Psoas muscle (tissue), 8 donors: ENCODE results near the gene BCDIN3D. TPM values are rescaled to one million over a fixed set of nuclear protein-coding genes. Genes with fewer than 3 reads are reported as not detected.

ENCODE experiments used
- ATAC-seq, 4 donors: fragments of 200-7000 bp; cut with Tn5 transposase; one replicate each; pipeline ENCODE4 v1.9.1; 2020; ENCODE audit warnings: moderate library complexity in 3 of 4, mild to moderate bottlenecking in 2 of 4
- DNase-seq, 2 donors: peaks; one replicate each; pipeline ENCODE4 v3.0.0-alpha.2; 2020
- H3K27ac ChIP-seq: fragments of 200-600 bp; one replicate; pipeline ENCODE4 v1.8.0; 2022
- H3K27me3 ChIP-seq, 3 donors: fragments of 200-600 bp in 1 of 3; one replicate each; pipeline versions ENCODE4 v1.6.1 to v1.8.0; 2013 to 2022; ENCODE audit warnings: low read length in 2 of 3, mild to moderate bottlenecking in 2 of 3, moderate library complexity in 1 of 3; ENCODE audit not compliant: insufficient read depth in 3 of 3
- H3K36me3 ChIP-seq, 2 donors: fragments of 200-600 bp in 1 of 2; one replicate each; pipeline versions ENCODE4 v1.6.1 to v1.8.0; 2013 to 2022; ENCODE audit warnings: low read depth in 1 of 2, mild to moderate bottlenecking in 1 of 2, moderate library complexity in 1 of 2; ENCODE audit not compliant: insufficient read depth in 1 of 2
- H3K4me1 ChIP-seq: fragments of 200-600 bp; one replicate; pipeline ENCODE4 v1.8.0; 2022
- H3K4me3 ChIP-seq: fragments of 200-600 bp; one replicate; pipeline ENCODE4 v1.8.0; 2022; ENCODE audit warnings: mild to moderate bottlenecking
- H3K9me3 ChIP-seq: fragments of 200-600 bp; one replicate; pipeline ENCODE4 v1.8.0; 2022
- CTCF ChIP-seq: fragments of 200-600 bp; IDR thresholded peaks from one replicate; pipeline ENCODE4 v1.8.0; 2022; ENCODE audit warnings: antibody characterized with exemption
- WGBS, 3 donors: extraction: QIAGEN DNeasy Blood & Tissue Kit; methylation state at CpG; one replicate each; pipeline versions ENCODE4 v1.1.6 to v1.1.7; 2013; 5-methylcytosine and 5-hydroxymethylcytosine counted together
- intact Hi-C, 2 donors: fragments of 100-400 bp; cut with DNase I; formaldehyde crosslinking; loops; one replicate each; pipeline versions ENCODE4 v1.11.0 to v1.14.2; 2022
- polyA plus RNA-seq, 3 donors: library from polyadenylated mRNA; stranded (reverse); fragments of 200-250 nt; gene quantifications; one replicate each; pipeline ENCODE4 v1.2.3, GENCODE V29; 2013
- total RNA-seq, 4 donors: library from RNA; stranded (reverse); fragmentation: NEBNext Ultra II Directional in 2 of 4; extraction: Animal tissue kit (Norgen Biotek cat#: 25700) in 2 of 4; gene quantifications; one replicate each; pipeline versions ENCODE4 v1.2.1 to v1.2.4, GENCODE V29; 2021 to 2023
- donor health status: healthy with polysubstance abuse.
- donor health status: DM: no; HTN: no; CAD: no; lungs with moderate emphysema.
- donor health status: Bipolar disorder and iron deficiency.
- donor health status: healthy.
- donor health status: DM: yes; HTN: yes; CAD: no.
- donor health status: DM: no; HTN: no; CAD: no.
- donor health status: DM: no; HTN: no; CAD: no.
- donor health status: DM: yes; HTN: yes; CAD: no.

BCDIN3D gene
- total and polyA plus RNA-seq, 7 donors: 1.6 to 9.0 (median 3.1) TPM

- Histone ChIP-seq H3K9me3 (no peaks in the 10 kb centered on the region), H3K4me1 (peaks cover 29% of the 10 kb centered on the region), H3K4me3 (no peak overlapping the region), H3K27me3 (no peaks in the 10 kb centered on the region), H3K36me3 (peaks cover 0 to 14% of the 10 kb centered on the region in 2 donors), H3K27ac (no peak overlapping the region)
- intact Hi-C loops: no loop called here
- TF ChIP-seq CTCF: no peak
- ATAC-seq: no peak
- no peak for DNase-seq
- WGBS, 3 donors: 77 to 84% (median 81%) methylated on average over 4 of the region's 4 CpGs
Measured at GRCh38 chr12:49811961-49812401, 30.9 kb downstream of the BCDIN3D start.

GRCh38 chr12:49811136-49811535 lies 31.8 kb downstream of the BCDIN3D start:
- Histone ChIP-seq H3K27ac (no peak overlapping the region), H3K36me3 (peaks cover 0 to 10% of the 10 kb centered on the region in 2 donors), H3K27me3 (no peaks in the 10 kb centered on the region), H3K4me1 (peaks cover 29% of the 10 kb centered on the region), H3K4me3 (no peak overlapping the region), H3K9me3 (no peaks in the 10 kb centered on the region)
- ATAC-seq (peak in 3 of 4 donors; percentile 26 to 49 (median 27)), DNase-seq (no peak)
- intact Hi-C loops: no loop called here
- TF ChIP-seq CTCF: no peak
- 56 to 72% (median 63%) methylated on average over 5 of the region's 5 CpGs for WGBS, 3 donors

GRCh38 chr12:49809906-49810389 lies 33.0 kb downstream of the BCDIN3D start:
- peaks cover 29% of the 10 kb centered on the region for H3K4me1 ChIP-seq
- peak in 3 of 4 donors; percentile 23 to 67 (median 46) for ATAC-seq
- H3K4me3 ChIP-seq: no peak overlapping the region
- H3K27ac ChIP-seq: peak overlapping the region; percentile 61
- no peaks in the 10 kb centered on the region for H3K9me3 ChIP-seq
- no peaks in the 10 kb centered on the region for H3K27me3 ChIP-seq
- DNase-seq: peak in 1 of 2 donors; percentile 62
- WGBS, 3 donors: 16 to 33% (median 25%) methylated on average over 8 to 9 of the region's 9 CpGs
- no peak for TF ChIP-seq CTCF
- peaks cover 0 to 17% of the 10 kb centered on the region in 2 donors for H3K36me3 ChIP-seq
- intact Hi-C loops: no loop called here

- intact Hi-C loops: no loop called here
- peaks cover 29% of the 10 kb centered on the region for H3K4me1 ChIP-seq
- H3K9me3 ChIP-seq: no peaks in the 10 kb centered on the region
- TF ChIP-seq CTCF: no peak
- peak overlapping the region; percentile 61 for H3K27ac ChIP-seq
- peaks cover 0 to 22% of the 10 kb centered on the region in 2 donors for H3K36me3 ChIP-seq
- no peaks in the 10 kb centered on the region for H3K27me3 ChIP-seq
- DNase-seq: peak; percentile 47 to 82
- peak; percentile 37 to 65 (median 48) for ATAC-seq
- WGBS, 3 donors: 24 to 47% (median 30%) methylated on average over 4 of the region's 4 CpGs
- peak overlapping the region; percentile 22 for H3K4me3 ChIP-seq
Measured at GRCh38 chr12:49809381-49809905, 33.5 kb downstream of the BCDIN3D start.
